Calu3 (cell line): ENCODE data around the gene GRK3. TPM values are rescaled to one million over a fixed set of nuclear protein-coding genes. Genes with fewer than 3 reads are reported as not detected.
"Not testable (repeated sequence)": the region's sequence is repeated elsewhere in the genome, so short reads cannot be mapped to it uniquely, and the experiment has no call there.

ENCODE experiments used
- BruUV-seq: library from RNA; stranded (reverse); fragments of 400-500 nt; replicated peaks from 2 replicates; lab custom pipeline; 2021; lab: Mats Ljungman, UMichigan
- CTCF ChIA-PET: fragments of 300-600 bp; sonication (Branson Sonifier 250); formaldehyde crosslinking; loops from one replicate; lab custom pipeline; 2022; ENCODE audit warnings: antibody characterized with exemption; lab: Charles Lee
- DNase-seq: peaks from one replicate; pipeline ENCODE4 v3.0.0; 2022
- H3K27ac Mint-ChIP-seq: one replicate; pipeline ENCODE4 v1.8.0; 2022; ENCODE audit warnings: mixed read lengths; ENCODE audit not compliant: unreplicated experiment
- H3K27me3 Mint-ChIP-seq: one replicate; pipeline ENCODE4 v1.8.0; 2022; ENCODE audit warnings: mixed read lengths; ENCODE audit not compliant: unreplicated experiment
- H3K36me3 Mint-ChIP-seq: one replicate; pipeline ENCODE4 v1.8.0; 2022; ENCODE audit warnings: mild to moderate bottlenecking, moderate library complexity, mixed read lengths; ENCODE audit not compliant: insufficient read depth, unreplicated experiment
- H3K4me1 Mint-ChIP-seq: one replicate; pipeline ENCODE4 v1.8.0; 2022; ENCODE audit warnings: mild to moderate bottlenecking, low read depth, mixed read lengths; ENCODE audit not compliant: unreplicated experiment
- H3K4me3 Mint-ChIP-seq: one replicate; pipeline ENCODE4 v1.8.0; 2022; ENCODE audit warnings: mild to moderate bottlenecking, low read depth, moderate library complexity, mixed read lengths; ENCODE audit not compliant: unreplicated experiment
- H3K9me3 Mint-ChIP-seq: one replicate; pipeline ENCODE4 v1.8.0; 2022; ENCODE audit warnings: low read depth, mixed read lengths; ENCODE audit not compliant: unreplicated experiment
- CTCF ChIP-seq: fragments of 200-600 bp; IDR thresholded peaks from one replicate; pipeline ENCODE4 v1.8.0; 2022; ENCODE audit warnings: antibody characterized with exemption; ENCODE audit not compliant: unreplicated experiment
- intact Hi-C: fragments of 100-400 bp; cut with micrococcal nuclease; formaldehyde crosslinking; loops from one replicate; pipeline ENCODE4 v1.10.0; 2022; ENCODE audit not compliant: unreplicated experiment
- total RNA-seq: library from RNA; stranded (reverse); gene quantifications from 2 replicates; pipeline ENCODE4 v1.2.3, GENCODE V29; 2022

The GRK3 gene
- total RNA-seq, 1 experiment from 2014 or later: 12.0 TPM

- intact Hi-C loops: loop anchor here (5.0 kb wide), 2 partner anchors 135 to 205 kb away; no protein-coding TSS in a partner anchor
- Mint-ChIP-seq H3K27me3 (peaks cover 23% of the 10 kb centered on the region), H3K4me1 (peaks cover 24% of the 10 kb centered on the region), H3K36me3 (peaks cover 19% of the 10 kb centered on the region), H3K9me3 (no peaks in the 10 kb centered on the region), H3K27ac (no peak overlapping the region), H3K4me3 (no peak overlapping the region)
- CTCF ChIA-PET: no interaction called here
- TF ChIP-seq CTCF: no peak
- no peak for DNase-seq
- BruUV-seq: no TSS peak
Observed at GRCh38 chr22:25567251-25567675, 2.8 kb downstream of the GRK3 start.

GRCh38 chr22:25568066-25568465 is 3.6 kb downstream of the GRK3 start:
- Mint-ChIP-seq H3K36me3 (peaks cover 19% of the 10 kb centered on the region), H3K27me3 (peaks cover 23% of the 10 kb centered on the region), H3K4me1 (peaks cover 25% of the 10 kb centered on the region)
- CTCF ChIA-PET: interaction anchor here (0.6 kb wide), 1 partner anchor 780 kb away, joined by 3 read pairs; no protein-coding TSS in a partner anchor
- not testable (repeated sequence) for DNase-seq, H3K9me3 Mint-ChIP-seq, BruUV-seq, H3K4me3 Mint-ChIP-seq, H3K27ac Mint-ChIP-seq
- intact Hi-C loops: loop anchor here (5.0 kb wide), 2 partner anchors 134 to 204 kb away; no protein-coding TSS in a partner anchor

- BruUV-seq: no TSS peak
- CTCF ChIA-PET: interaction anchor here (0.6 kb wide), 1 partner anchor 1255 kb away, joined by 9 read pairs; no protein-coding TSS in a partner anchor
- no peak for TF ChIP-seq CTCF
- no peak for DNase-seq
- Mint-ChIP-seq H3K4me1 (peaks cover 22% of the 10 kb centered on the region), H3K9me3 (no peaks in the 10 kb centered on the region), H3K36me3 (peaks cover 13% of the 10 kb centered on the region), H3K27ac (no peak overlapping the region), H3K27me3 (peaks cover 14% of the 10 kb centered on the region), H3K4me3 (no peak overlapping the region)
- intact Hi-C loops: loop anchor here (5.0 kb wide), 2 partner anchors 133 to 203 kb away; no protein-coding TSS in a partner anchor
Observed at GRCh38 chr22:25569361-25569760, 4.9 kb downstream of the GRK3 start.

- H3K9me3 Mint-ChIP-seq: no peaks in the 10 kb centered on the region
- CTCF ChIA-PET: interaction anchor here (0.6 kb wide), 1 partner anchor 1254 kb away, joined by 9 read pairs; no protein-coding TSS in a partner anchor
- peaks cover 11% of the 10 kb centered on the region for H3K27me3 Mint-ChIP-seq
- peaks cover 22% of the 10 kb centered on the region for H3K4me1 Mint-ChIP-seq
- DNase-seq: no peak
- no peak for TF ChIP-seq CTCF
- H3K4me3 Mint-ChIP-seq: no peak overlapping the region
- no peak overlapping the region for H3K27ac Mint-ChIP-seq
- BruUV-seq: no TSS peak
- intact Hi-C loops: loop anchor here (5.0 kb wide), 2 partner anchors 132 to 202 kb away; no protein-coding TSS in a partner anchor
- peaks cover 8% of the 10 kb centered on the region for H3K36me3 Mint-ChIP-seq
Observed at GRCh38 chr22:25569983-25570382, 5.5 kb downstream of the GRK3 start.

GRCh38 chr22:25570486-25570885 is 6.0 kb downstream of the GRK3 start:
- Mint-ChIP-seq H3K4me3 (no peak overlapping the region), H3K27me3 (peaks cover 6% of the 10 kb centered on the region), H3K4me1 (peaks cover 17% of the 10 kb centered on the region), H3K36me3 (peaks cover 4% of the 10 kb centered on the region), H3K27ac (no peak overlapping the region), H3K9me3 (no peaks in the 10 kb centered on the region)
- CTCF ChIA-PET: no interaction called here
- no peak for TF ChIP-seq CTCF
- no TSS peak for BruUV-seq
- DNase-seq: no peak
- intact Hi-C loops: no loop called here

GRCh38 chr22:25571969-25572707 is 7.7 kb downstream of the GRK3 start:
- H3K27me3 Mint-ChIP-seq, intact Hi-C loops, H3K27ac Mint-ChIP-seq, H3K36me3 Mint-ChIP-seq, BruUV-seq, H3K4me1 Mint-ChIP-seq, H3K9me3 Mint-ChIP-seq, DNase-seq, H3K4me3 Mint-ChIP-seq: not testable (repeated sequence)
- CTCF ChIA-PET: interaction anchor here (0.5 kb wide), 1 partner anchor 890 kb away, joined by 4 read pairs; no protein-coding TSS in a partner anchor
